NCI-H69 (cell line): ENCODE data around the gene CDC23.
"Not testable (repeated sequence)": the region's sequence is repeated elsewhere in the genome, so short reads cannot be mapped to it uniquely, and the experiment has no call there.

Source experiments
- DNase-seq: peaks from one replicate; lab custom pipeline; 2025; lab: John Stamatoyannopoulos, UW

CDC23 gene, protein sequence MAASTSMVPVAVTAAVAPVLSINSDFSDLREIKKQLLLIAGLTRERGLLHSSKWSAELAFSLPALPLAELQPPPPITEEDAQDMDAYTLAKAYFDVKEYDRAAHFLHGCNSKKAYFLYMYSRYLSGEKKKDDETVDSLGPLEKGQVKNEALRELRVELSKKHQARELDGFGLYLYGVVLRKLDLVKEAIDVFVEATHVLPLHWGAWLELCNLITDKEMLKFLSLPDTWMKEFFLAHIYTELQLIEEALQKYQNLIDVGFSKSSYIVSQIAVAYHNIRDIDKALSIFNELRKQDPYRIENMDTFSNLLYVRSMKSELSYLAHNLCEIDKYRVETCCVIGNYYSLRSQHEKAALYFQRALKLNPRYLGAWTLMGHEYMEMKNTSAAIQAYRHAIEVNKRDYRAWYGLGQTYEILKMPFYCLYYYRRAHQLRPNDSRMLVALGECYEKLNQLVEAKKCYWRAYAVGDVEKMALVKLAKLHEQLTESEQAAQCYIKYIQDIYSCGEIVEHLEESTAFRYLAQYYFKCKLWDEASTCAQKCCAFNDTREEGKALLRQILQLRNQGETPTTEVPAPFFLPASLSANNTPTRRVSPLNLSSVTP

DNA sequence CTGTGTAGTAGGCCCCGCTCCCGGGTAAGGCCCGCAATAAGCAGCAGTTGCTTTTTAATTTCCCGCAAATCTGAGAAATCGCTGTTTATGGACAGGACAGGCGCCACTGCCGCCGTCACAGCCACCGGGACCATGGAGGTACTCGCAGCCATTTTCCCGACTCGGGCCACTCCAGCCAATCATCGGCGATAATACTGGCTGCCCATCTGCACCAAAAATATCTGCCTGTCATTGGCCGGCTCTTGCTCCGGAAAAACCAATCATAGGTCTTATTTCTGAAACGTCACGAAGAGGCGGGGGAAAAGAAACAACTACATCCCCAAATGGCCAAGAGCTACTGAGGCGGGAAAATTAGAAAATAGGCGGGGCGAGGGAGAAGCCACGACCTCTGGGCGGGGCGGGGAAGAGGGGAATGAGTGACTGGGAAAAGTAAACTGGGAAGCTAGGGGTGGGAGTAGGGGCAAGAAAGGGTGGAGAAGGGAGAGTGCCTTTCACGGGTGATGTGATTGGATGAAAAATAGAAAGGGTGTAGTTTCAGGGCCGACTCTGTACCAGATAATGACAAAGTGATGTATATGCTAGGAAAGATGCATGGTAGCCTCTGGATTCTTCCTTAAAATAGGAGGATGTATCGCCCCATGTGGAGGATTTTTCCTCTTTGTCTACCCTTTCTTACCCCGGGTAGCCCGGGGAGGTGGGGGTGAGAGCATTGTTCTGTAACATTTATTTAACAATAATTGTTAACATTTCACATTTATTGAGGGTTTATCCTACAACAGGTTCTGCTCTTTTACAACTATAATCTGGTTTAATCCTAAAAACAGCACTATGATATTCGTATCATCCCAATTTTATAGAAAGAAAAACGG is at the start of gene CDC23:
Gene CDC23 (minus strand): TSS at position 163 of the 869 bp plus-strand sequence. CDS start 11 bp downstream, at position 152.
- DNase-seq, result peak; percentile 100

GRCh38 chr5:138258704-138259292 is 45.7 kb upstream of the CDC23 start:
- DNase-seq, result no peak

GRCh38 chr5:138257583-138257982 is 44.5 kb upstream of the CDC23 start:
- no peak for DNase-seq

DNA sequence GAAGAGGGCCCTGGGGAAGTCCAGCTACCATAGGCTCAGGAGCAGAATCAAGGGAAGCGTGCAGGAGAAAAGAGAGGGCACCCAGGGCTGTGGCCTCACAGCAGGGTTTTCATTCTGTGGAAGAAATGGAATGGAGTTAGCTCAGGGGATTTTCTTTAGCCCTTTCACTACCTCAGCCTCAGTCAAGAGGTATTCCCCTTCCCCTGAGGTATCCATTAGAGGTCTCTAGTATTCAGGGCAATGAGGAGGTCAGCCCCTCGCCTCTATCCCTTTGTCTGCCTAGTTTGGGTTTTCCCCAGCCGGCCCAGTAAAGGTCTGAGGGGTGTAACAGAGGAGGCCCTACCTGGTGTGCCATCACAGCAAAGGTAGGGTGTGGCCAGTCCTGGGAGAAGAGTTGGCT is 39.8 kb upstream of the CDC23 start:
- DNase-seq, result no peak

DNA sequence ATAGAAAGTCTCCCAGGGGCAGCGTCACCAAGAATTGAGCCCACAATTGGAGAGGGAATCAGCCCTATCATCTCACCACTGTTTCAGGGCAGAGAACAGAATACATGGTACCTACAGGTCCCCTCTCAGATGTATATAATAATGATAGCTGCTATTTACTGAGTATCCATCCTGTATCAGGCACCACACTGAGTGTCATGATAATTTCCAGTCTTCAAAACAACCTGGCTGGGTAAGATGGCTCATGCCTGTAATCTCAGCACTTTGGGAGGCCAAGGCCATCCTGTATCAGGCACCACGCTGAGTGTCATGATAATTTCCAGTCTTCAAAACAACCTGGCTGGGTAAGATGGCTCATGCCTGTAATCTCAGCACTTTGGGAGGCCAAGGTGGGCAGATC is 34.7 kb upstream of the CDC23 start:
- not testable (repeated sequence) for DNase-seq

DNA sequence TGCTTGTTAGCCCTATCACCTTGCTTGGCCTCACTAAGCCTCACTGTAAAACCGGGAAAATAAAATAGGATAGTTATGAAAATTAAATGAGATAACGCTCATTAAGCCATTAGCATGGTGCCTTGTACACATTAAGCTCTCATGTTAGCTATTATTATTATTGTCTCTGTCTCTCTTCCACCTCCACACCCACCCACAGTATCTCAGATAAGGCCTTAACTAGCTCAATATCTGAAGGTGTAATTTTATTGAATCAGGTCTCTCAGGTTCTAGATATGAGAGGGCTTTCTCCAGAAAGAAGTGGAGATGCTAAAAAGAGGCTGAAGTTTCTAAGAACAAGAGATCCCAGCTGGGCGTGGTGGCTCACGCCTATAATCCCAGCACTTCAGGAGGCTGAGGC is 33.7 kb upstream of the CDC23 start:
- DNase-seq, result no peak

DNA sequence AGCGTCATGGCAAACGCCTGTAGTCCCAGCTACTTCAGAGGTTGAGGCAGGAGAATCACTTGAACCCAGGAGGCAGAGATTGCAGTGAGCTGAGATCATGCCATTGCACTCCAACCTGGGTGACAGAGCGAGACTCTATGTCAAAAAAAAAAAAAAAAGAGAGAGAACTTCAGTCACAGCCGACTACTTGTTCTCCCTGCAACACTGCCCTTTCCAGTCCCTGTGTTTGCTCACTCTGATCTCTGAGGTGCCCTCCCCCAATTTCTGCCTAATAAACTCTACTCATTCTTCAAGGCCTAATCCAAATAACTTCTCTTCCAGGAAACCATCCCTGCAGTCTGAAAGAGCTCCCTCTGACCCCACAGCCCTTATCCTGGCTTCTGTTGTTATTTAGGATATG is 33.2 kb upstream of the CDC23 start:
- no peak for DNase-seq

DNA sequence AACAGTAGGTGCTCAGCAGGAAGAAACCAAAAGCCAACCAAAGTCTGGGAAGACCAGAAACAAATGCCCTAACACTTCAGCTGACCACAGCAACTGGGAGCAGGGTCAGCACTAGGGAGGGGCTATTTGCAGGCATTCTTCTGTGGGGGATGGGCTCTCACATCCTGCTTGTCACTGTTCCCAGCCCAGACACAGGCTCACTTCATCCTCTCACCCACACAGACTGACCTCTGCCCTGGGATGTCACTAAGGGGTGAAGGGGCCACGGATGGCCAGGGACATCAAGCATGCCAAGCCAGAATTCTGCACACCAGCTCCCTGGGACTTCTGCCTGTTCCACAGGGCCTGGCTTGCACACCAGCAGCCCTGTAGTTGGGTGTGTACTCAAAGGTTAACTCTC is 32.6 kb upstream of the CDC23 start:
- DNase-seq, result no peak

GRCh38 chr5:138243794-138244193 is 30.7 kb upstream of the CDC23 start:
- no peak for DNase-seq

GRCh38 chr5:138241688-138242571 is 28.8 kb upstream of the CDC23 start:
- peak; percentile 76 for DNase-seq

DNA sequence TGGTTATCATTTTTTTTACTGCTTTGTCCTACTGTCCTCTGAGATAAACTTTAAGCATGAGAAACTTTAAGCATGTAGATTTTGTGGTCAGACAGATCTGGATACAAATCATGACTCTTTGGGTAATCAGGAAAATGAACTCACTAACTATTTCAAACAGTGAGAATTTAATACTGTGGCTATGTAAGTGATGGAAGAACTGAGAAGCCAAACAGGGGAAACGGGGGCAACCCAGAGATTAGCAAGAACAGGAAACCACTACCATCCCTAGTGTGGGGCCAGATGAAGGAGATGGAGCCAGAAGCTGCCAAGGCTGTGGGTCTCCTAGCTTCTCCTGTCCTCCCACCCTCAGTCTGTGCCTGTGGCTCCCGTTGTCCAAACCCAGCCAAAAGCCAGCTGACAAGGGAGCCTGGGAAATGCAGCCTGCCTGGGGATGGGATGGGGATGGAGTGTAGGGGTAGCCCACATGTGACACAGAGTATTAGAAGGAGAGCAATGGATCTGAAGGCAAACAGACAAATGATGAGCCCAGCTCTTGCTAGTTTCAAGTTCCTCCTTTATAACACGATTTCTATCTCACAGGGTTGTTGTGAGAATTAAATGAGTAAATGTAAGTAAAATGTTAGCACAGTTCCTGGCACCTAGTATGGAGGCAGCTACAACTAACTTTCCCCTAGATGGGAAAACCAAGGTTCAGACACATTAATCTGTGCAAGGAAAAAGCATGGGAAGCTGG is 27.7 kb upstream of the CDC23 start:
- no peak for DNase-seq

- no peak for DNase-seq
Measured at GRCh38 chr5:138238034-138238433, 24.9 kb upstream of the CDC23 start.

- no peak for DNase-seq
Measured at GRCh38 chr5:138234651-138235050, 21.5 kb upstream of the CDC23 start.

DNA sequence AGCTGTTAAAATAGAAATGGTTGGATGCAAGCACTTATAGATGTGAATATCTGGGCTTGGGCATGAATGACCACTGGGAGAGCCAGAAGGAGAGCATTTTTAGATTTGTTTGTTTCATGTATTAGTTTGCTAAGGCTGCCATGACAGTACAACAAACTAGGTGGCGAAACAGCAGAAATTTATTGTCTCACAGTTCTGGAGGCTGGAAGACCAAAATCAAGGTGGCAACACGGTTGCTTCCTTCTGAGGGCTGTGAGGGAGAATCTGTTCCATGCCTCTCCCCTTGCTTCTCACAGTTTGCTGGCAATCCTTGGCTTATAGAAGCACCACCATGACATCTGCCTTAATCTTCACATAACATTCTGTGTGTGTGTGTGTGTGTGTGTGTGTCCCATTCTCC is 20.2 kb upstream of the CDC23 start:
- peak; percentile 12 for DNase-seq

DNA sequence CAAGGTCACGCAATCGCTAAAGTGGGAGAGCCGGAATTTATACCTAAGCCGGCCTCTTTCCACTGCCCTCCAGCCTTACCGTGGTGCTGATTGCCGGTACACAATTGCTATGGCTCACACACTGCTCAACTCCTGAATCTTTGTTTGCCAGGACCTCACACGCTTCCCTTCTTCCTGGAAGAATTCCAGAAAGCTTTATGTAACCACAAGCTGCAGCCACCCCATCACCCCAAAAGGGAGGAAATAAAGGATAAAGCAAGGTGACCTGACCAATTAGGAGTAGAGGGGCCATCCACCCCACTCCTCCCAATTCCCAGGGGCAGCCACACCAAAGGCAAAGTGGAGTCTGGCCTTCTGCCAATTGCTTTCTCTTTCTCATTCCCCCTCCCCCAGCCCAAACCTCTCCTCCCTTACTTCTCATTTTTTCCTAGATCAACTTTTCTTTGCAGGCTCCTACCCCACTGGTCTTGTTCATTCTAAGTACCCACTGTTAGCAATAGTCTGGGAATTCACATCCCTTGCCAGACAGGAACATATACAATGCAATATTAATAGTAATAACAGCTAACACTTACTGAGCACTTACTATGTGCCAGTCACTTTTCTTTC is 18.0 kb upstream of the CDC23 start:
- peak; percentile 93 for DNase-seq

- peak; percentile 33 for DNase-seq
Measured at GRCh38 chr5:138230261-138230660, 17.1 kb upstream of the CDC23 start.

- DNase-seq, result no peak
Measured at GRCh38 chr5:138229387-138229786, 16.3 kb upstream of the CDC23 start.

DNA sequence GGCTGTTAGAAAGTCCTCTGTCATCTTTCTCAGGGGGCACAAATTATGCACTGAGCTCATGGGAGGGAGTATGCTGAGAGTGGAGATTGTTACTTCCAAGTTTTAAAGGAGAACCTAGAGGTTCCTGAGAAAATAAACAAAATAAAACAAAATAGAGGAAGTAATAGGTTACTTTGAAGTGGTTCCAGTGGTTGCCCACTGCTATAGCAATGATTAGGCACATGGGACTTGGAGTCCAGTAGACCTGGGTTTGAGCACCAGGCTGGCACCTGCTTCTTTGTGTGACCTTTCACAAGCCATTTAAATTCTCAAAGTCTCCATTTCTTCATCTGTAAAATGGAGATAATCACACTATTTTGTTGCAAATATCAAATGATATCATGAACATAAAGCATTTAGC is 13.8 kb upstream of the CDC23 start:
- DNase-seq, result no peak

DNA sequence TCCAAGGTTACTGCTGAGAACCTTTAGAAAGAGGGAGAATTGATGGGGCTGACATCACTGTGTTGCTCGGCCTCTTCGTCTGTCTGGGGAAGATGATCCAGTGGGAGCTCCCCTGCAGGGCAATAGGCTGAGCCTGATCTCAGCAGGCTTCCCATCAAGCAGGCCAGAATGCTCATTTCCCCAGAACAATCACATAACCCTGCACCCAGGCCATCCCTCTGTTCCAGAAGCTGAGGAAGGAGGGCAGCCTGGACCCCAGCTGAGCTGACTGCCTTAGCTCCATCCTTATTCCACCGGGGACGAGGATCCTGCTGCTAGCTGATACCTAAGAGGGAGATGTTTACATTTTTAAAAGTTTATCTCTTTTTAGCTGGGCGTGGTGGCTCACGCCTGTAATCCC is 11.6 kb upstream of the CDC23 start:
- no peak for DNase-seq

GRCh38 chr5:138223532-138223931 is 10.4 kb upstream of the CDC23 start:
- no peak for DNase-seq
